ENCODE results near the gene CNST.
"Not testable (repeated sequence)": the region's sequence is repeated elsewhere in the genome, so short reads cannot be mapped to it uniquely, and the experiment has no call there.

CNST gene

GRCh38 chr1:246583056-246583440 lies 16.8 kb downstream of the CNST start:
- no peak for DNase-seq (ENCODE audit: low read depth in 1 of 2, low spot score in 1 of 2)

GRCh38 chr1:246583448-246584185 lies 17.4 kb downstream of the CNST start:
- no peak for DNase-seq (ENCODE audit: low read depth in 1 of 2, low spot score in 1 of 2)

DNA sequence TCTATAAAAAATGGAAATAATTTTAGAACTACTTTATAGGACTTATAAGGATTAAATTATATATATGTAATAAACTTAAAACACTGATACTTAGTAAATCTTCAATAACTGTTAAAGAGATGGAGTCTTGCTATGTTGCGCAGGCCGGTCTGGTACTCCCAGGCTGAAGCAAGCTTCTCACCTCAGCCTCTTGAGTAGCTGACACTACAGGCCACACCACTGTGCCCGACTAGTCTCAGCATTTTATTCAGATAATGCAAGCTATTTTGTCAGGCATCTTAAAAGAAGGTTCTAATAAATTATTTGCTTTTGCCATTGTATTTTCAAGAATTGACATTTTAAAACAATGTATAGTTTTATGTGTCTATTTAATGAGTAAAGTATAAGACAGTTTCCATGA lies 20.8 kb downstream of the CNST start:
- no peak for DNase-seq (ENCODE audit: low read depth in 1 of 2, low spot score in 1 of 2)

- no peak for DNase-seq (ENCODE audit: low read depth in 1 of 2, low spot score in 1 of 2)
Measured at GRCh38 chr1:246587606-246588005, 21.4 kb downstream of the CNST start.

- no peak for DNase-seq (ENCODE audit: low read depth in 1 of 2, low spot score in 1 of 2)
Measured at GRCh38 chr1:246588159-246588721, 22.0 kb downstream of the CNST start.

- DNase-seq (ENCODE audit: low read depth in 1 of 2, low spot score in 1 of 2), result not testable (repeated sequence)
Measured at GRCh38 chr1:246589919-246590318, 23.7 kb downstream of the CNST start.

DNA sequence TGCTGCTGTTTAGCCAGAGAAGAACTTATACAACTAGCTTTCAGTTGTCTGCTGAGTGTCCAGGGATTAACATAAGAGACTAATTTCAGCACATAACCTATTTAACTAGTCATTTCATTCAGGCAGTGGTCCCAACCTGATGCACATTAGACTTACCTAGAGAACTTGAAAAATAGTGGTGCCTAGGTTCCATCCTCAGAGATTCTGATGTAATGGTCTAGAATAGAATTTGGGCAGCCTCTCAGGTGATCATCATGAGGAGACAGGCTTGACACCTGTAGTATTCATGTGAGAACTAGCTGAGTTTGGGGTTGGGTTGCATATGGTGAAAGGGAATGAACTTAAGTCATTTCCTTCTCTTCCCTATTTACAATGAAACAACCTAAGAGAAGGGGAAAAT lies 24.8 kb downstream of the CNST start:
- DNase-seq (ENCODE audit: low read depth in 1 of 2, low spot score in 1 of 2), result no peak

DNA sequence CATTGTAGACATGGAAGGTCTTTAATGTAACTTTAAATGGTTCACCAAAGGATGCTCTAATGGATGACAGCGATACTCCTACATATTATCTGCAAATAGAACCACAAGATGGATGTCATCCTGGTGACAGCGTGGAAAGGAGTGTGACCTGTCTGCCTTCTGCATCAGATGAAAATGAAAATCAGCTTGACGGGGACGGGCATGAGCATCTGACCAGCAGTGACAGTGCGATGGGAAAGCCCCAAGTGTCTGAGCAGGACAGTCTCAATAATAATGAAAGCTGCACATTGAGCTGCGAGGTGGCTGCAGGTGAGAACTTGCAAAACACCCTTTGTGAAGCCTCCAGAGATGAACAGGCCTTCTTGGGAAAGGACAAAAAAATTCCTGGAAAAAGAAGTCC lies 25.2 kb downstream of the CNST start:
- no peak for DNase-seq (ENCODE audit: low read depth in 1 of 2, low spot score in 1 of 2)

DNA sequence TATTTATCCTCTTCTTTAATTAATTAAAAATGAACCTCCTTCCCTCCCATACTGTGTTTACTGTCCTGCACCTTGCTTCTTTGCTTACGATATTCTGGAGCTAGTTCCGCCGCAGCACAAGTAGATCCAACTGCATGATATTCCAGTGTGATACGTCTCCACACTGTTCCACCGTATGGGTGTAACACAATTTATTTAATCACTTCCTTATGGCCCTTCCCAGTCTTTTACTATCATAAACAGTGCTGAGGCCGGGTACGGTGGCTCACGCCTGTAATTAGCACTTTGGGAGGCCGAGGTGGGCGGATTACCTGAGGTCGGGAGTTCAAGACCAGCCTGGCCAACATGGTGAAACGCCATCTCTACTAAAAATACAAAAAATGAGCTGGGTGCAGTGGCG lies 25.7 kb downstream of the CNST start:
- no peak for DNase-seq (ENCODE audit: low read depth in 1 of 2, low spot score in 1 of 2)

- no peak for DNase-seq (ENCODE audit: low read depth in 1 of 2, low spot score in 1 of 2)
Measured at GRCh38 chr1:246592695-246593094, 26.4 kb downstream of the CNST start.

DNA sequence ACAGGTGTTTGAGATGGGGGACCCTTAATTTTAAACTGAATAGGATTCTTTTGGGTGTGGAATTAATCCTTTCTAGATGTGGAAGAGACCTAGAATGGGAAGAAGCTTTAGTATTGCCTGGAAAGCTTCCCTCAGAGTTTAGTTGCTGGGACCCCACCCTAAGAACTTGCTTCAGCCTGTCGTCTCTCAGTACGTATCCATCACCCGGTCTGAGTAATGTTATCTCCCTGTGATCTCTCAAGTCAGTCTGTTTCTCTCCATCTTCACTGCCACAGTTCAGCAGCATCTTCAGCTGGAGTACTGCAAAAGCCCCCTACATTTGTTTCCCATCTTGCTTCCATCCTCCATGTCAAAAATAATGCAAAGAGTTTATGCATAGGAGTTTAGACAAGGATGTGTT lies 28.9 kb downstream of the CNST start:
- DNase-seq (ENCODE audit: low read depth in 1 of 2, low spot score in 1 of 2), result no peak

- DNase-seq (ENCODE audit: low read depth in 1 of 2, low spot score in 1 of 2), result no peak
Measured at GRCh38 chr1:246597340-246597739, 31.1 kb downstream of the CNST start.

DNA sequence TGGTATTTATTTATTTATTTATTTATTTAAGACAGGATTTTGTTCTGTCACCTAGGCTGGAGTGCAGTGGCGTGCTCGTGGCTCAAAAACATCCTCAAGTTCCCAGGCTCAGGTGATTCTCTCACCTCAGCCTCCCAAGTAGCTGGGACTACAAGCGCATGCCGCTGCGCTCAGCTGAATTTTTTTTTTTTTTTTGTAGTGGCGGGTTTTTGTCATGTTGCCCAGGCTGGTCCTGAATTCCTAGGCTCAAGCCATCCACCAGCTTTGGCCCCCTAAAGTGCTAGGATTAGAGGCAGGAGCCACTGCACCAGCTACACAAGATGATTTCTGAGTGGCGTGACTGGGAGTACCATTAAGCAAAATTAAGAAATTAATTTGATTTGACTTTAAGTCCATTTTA lies 31.7 kb downstream of the CNST start:
- DNase-seq (ENCODE audit: low read depth in 1 of 2, low spot score in 1 of 2), result no peak

DNA sequence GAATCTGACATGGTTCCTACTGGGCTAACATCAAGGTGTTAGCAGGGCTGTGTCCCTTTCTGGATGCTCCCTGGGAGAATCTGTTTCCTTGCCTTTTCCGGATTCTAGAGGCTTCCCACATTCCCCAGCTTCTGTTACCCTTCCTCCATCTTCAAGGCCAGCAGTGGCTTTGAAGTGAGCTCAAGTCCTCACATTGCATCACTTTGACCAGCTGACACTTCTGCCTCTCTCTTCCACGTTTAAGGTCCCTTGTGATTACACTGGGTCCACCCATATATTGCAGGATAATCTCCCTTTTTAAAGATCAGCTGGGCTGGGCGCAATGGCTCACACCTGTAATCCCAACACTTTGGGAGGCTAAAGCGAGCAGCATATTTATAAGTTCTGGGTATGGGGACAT lies 33.1 kb downstream of the CNST start:
- DNase-seq (ENCODE audit: low read depth in 1 of 2, low spot score in 1 of 2), result no peak

GRCh38 chr1:246600579-246600978 lies 34.3 kb downstream of the CNST start:
- no peak for DNase-seq (ENCODE audit: low read depth in 1 of 2, low spot score in 1 of 2)

DNA sequence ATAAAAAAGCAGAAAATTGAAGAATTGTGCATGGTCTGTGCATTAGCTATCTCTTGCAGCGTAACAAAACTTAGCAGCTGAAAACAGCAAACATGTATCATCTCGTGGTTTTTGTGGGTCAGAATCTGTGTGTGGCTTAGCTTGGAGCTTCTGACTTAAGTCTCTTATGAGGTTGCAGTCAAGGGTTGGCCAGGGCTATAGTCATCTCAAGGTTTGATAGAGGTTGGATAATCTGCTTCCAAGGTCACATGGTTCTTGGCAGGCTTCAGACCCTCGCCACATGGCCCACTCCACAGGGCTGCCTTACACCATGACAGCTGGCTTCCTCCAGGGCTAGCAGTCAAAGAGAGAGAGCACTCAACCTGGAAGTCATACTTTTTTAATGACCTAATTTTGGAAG lies 35.9 kb downstream of the CNST start:
- DNase-seq (ENCODE audit: low read depth in 1 of 2, low spot score in 1 of 2), result no peak

- DNase-seq (ENCODE audit: low read depth in 1 of 2, low spot score in 1 of 2), result not testable (repeated sequence)
Measured at GRCh38 chr1:246605231-246605630, 39.0 kb downstream of the CNST start.

DNA sequence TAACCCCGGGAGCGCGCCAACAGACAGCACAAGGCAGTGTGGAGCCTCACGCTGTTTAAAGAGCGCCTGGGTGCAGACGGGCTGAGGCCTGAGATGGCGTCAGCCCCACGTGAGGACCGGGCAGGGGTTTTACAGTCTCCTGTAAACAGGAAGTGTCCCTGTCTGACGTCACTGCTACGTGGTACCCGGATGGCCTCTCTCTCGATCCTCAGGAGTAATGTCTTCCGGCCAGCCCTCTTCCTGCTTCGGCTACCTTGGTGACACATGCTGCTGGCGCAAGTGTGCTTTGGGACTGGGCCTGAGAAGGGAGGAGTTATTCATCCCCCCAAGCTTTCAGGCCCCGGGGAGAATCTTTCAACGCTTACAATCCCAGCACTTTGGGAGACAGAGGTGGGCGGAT lies 41.2 kb downstream of the CNST start:
- no peak for DNase-seq (ENCODE audit: low read depth in 1 of 2, low spot score in 1 of 2)

DNA sequence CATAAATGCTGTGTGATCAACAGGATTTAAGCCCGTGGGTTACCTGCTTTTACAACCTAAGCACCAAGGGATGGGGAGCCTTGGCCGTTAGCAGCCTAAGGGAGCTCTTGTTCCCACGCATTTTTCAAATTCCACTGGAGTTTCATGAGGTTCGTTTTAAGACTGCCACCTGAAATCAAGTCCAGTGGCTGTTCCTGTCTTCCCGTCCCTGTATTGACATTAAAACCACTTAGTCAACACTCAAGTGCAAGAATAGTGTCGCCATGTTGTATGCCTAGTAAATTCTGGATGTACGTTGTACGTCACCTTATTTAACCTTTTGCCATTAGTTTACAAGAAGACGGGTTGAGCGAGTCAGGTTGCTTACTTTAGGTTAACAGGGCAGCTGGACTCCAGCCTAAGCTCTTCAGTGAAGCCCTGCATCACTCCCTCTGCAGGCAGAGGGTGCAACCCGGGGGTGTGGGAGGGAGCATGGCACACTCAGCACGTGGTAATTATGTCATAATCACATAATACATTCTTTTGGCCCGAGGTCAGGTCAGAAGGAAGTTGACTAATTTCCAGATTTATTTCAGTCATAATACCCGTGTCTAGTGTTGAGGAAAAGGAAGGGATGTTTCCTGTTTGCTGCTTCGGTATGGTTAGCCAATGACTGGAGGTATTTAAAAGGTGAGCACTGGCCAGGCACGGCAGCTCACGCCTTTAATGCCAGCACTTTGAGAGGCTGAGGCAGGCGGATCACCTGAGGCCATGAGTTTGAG lies 42.5 kb downstream of the CNST start:
- no peak for DNase-seq (ENCODE audit: low read depth in 1 of 2, low spot score in 1 of 2)

DNA sequence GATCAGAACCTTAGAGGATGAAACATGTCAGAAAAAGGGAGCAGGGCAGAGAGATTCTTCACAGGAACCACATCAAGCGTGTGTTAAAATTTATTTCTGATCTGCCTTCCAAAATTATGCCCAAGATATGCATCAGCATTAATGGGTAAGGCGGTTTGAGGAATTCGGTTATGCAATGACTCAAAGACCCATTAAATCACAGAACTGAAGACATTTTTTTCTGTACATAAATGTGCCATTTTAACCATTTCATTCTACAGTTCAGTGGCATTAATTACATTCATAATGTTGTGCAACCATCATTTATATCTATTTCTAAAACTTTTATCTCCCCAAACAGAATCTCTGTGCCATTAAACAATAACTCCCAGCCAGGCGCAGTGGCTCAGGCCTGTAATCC lies 43.4 kb downstream of the CNST start:
- DNase-seq (ENCODE audit: low read depth in 1 of 2, low spot score in 1 of 2), result no peak

- DNase-seq (ENCODE audit: low read depth in 1 of 2, low spot score in 1 of 2), result no peak
Measured at GRCh38 chr1:246613096-246613758, 47.0 kb downstream of the CNST start.

GRCh38 chr1:246617156-246617555 lies 50.9 kb downstream of the CNST start:
- DNase-seq (ENCODE audit: low read depth in 1 of 2, low spot score in 1 of 2), result no peak
